ENCODE results near the gene NTN5.

DNA sequence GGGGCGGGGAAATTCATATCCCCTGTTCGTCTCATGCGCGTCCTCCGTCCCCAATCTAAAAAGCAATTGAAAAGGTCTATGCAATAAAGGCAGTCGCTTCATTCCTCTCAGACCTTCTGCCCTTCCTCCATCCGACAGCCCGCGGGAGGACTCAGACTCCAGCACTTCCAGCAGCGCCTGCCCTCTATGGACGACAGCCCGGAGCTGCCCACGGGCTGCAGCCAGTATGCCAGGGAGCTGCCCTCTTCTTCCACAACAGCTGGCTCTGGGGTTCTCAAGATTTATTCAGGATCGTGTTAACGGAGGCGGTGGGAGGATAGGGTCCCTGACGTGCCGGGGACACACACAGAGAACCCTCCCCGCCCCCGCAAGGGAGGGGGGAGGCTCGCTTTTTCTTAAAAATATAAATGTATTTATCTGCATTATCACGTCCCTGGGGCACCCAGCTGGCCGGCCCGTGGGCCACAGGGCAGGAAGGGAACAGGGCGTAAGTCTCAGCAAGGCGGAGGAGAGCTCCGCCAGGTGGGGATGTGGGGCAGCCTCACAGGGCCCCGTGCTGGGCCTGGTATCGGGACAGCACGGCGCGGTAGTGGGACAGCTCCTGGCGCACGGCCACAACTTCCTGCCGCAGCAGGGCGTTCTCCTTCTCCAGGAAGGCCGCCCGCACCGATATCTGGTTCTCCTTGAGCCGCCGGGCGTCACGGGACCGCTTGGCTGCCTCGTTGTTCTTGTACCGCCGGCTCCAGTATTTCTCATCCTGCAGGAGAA lies 42.3 kb downstream of the NTN5 start:
- TF ChIP-seq, protein P1, sequence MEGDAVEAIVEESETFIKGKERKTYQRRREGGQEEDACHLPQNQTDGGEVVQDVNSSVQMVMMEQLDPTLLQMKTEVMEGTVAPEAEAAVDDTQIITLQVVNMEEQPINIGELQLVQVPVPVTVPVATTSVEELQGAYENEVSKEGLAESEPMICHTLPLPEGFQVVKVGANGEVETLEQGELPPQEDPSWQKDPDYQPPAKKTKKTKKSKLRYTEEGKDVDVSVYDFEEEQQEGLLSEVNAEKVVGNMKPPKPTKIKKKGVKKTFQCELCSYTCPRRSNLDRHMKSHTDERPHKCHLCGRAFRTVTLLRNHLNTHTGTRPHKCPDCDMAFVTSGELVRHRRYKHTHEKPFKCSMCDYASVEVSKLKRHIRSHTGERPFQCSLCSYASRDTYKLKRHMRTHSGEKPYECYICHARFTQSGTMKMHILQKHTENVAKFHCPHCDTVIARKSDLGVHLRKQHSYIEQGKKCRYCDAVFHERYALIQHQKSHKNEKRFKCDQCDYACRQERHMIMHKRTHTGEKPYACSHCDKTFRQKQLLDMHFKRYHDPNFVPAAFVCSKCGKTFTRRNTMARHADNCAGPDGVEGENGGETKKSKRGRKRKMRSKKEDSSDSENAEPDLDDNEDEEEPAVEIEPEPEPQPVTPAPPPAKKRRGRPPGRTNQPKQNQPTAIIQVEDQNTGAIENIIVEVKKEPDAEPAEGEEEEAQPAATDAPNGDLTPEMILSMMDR (IDR thresholded peaks at IDR 0.05; ENCODE audit: low read depth, low read length, poor library complexity, severe bottlenecking) = no peak
- TF ChIP-seq EZH2phosphoT487 (IDR thresholded peaks at IDR 0.05; ENCODE audit: borderline replicate concordance, low read length) = no peak
